Tibial nerve (tissue), 4 donors: ENCODE measurements around the gene RNF13. TPM values are rescaled to one million over a fixed set of nuclear protein-coding genes. Genes with fewer than 3 reads are reported as not detected.
A peak's percentile ranks its signal among the peaks of the same experiment; 100 is the strongest.

Source experiments
- DNase-seq, 2 donors: peaks; one replicate each; pipeline ENCODE4 v3.0.0-alpha.2; 2019; ENCODE audit warnings: low spot score in 2 of 2
- H3K27ac ChIP-seq, 4 donors: fragments of 200-600 bp; sonication (generic) in 3 of 4; one replicate each; pipeline ENCODE4 v1.5.1; 2017 to 2019; ENCODE audit warnings: mild to moderate bottlenecking in 1 of 4
- H3K27me3 ChIP-seq, 2 donors: fragments of 200-600 bp; sonication (generic) in 1 of 2; one replicate each; pipeline versions ENCODE4 v1.5.1 to v1.6.0; 2017 to 2019
- H3K36me3 ChIP-seq, 3 donors: fragments of 200-600 bp; sonication (generic); one replicate each; pipeline ENCODE4 v1.5.1; 2018 to 2019
- H3K4me1 ChIP-seq, 4 donors: fragments of 200-600 bp; sonication (generic) in 3 of 4; one replicate each; pipeline ENCODE4 v1.5.1; 2017 to 2019
- H3K4me3 ChIP-seq, 4 donors: fragments of 200-600 bp; sonication (generic) in 3 of 4; one replicate each; pipeline ENCODE4 v1.5.1; 2017 to 2019; ENCODE audit warnings: mild to moderate bottlenecking in 1 of 4, moderate library complexity in 1 of 4
- H3K9me3 ChIP-seq, 4 donors: fragments of 200-600 bp; sonication (generic) in 3 of 4; one replicate each; pipeline ENCODE4 v1.5.1; 2017 to 2019
- CTCF ChIP-seq, 5 experiments: fragments of 200-600 bp in 3 of 5; fragments of 450-650 bp in 2 of 5; sonication (generic) in 3 of 5; IDR thresholded peaks; one replicate each; pipeline ENCODE4 v1.5.1; 2016 to 2019; ENCODE audit warnings: antibody characterized with exemption in 5 of 5, mild to moderate bottlenecking in 3 of 5, moderate library complexity in 2 of 5
- EP300 ChIP-seq, 2 donors: sonication (generic); formaldehyde crosslinking; IDR thresholded peaks; one replicate each; pipeline ENCODE4 v1.6.1; 2017; ENCODE audit warnings: antibody characterized with exemption in 2 of 2, mild to moderate bottlenecking in 1 of 2
- POLR2A ChIP-seq, 2 donors: fragments of 450-650 bp; IDR thresholded peaks; one replicate each; pipeline ENCODE4 v1.6.1; 2017; ENCODE audit warnings: antibody characterized with exemption in 2 of 2, mild to moderate bottlenecking in 2 of 2, moderate library complexity in 2 of 2
- WGBS, 2 donors: methylation state at CpG; one replicate each; pipeline ENCODE4 v1.1.5; 2018; 5-methylcytosine and 5-hydroxymethylcytosine counted together
- total RNA-seq, 4 donors: library from RNA; depleted of rRNA; stranded (reverse); fragments of >200 nt; gene quantifications; one replicate each; pipeline ENCODE4 v1.1.0, GENCODE V29; 2016

RNF13 gene
- 100 to 1,000 TPM; 107 to 142 (median 128) TPM for total RNA-seq

GRCh38 chr3:149812606-149813366 lies at the start of gene RNF13:
TSS of gene RNF13 (plus strand) at chr3:149813215. CDS start at chr3:149846027, 32,812 bp downstream.
- peaks cover 0 to 64% (median 32%) of the 10 kb centered on the region in 4 donors for H3K4me1 ChIP-seq
- peak within 1 kb of the TSS; percentile 96 to 99 (median 98) for H3K27ac ChIP-seq
- no peaks in the 10 kb centered on the region for H3K9me3 ChIP-seq
- H3K4me3 ChIP-seq, result peak within 1 kb of the TSS; percentile 58 to 86 (median 69)
- TF ChIP-seq POLR2A (IDR thresholded peaks at IDR 0.05) (peak; percentile 27 to 81), CTCF (IDR thresholded peaks at IDR 0.05) (peak in 1 of 5 experiments; percentile 19), EP300 (IDR thresholded peaks at IDR 0.05) (peak; percentile 7 to 95)
- no peaks in the 10 kb centered on the region for H3K36me3 ChIP-seq
- DNase-seq, result peak; percentile 97 to 98
- no peaks in the 10 kb centered on the region for H3K27me3 ChIP-seq
- 0% methylated on average over 42 to 51 of the region's 56 CpGs for WGBS, 2 donors

- Histone ChIP-seq H3K4me3 (no peak overlapping the region), H3K4me1 (peaks cover 0 to 8% (median 0%) of the 10 kb centered on the region in 4 donors), H3K9me3 (no peaks in the 10 kb centered on the region), H3K27me3 (no peaks in the 10 kb centered on the region), H3K27ac (no peak overlapping the region), H3K36me3 (no peaks in the 10 kb centered on the region)
- 76 to 81% methylated on average over 3 of the region's 3 CpGs for WGBS, 2 donors
- DNase-seq, result no peak
- TF ChIP-seq CTCF (IDR thresholded peaks at IDR 0.05) (no peak), EP300 (IDR thresholded peaks at IDR 0.05) (no peak), POLR2A (IDR thresholded peaks at IDR 0.05) (no peak)
These were observed 49.3 kb upstream of the RNF13 start for GRCh38 chr3:149763565-149764195.

GRCh38 chr3:149764302-149764701 lies 48.7 kb upstream of the RNF13 start:
- Histone ChIP-seq H3K4me3 (no peak overlapping the region), H3K36me3 (no peaks in the 10 kb centered on the region), H3K4me1 (peaks cover 0 to 8% (median 0%) of the 10 kb centered on the region in 4 donors), H3K27ac (no peak overlapping the region), H3K9me3 (no peaks in the 10 kb centered on the region), H3K27me3 (no peaks in the 10 kb centered on the region)
- DNase-seq, result no peak
- WGBS, 2 donors, result 53 to 54% methylated on average over 1 of the region's 1 CpG
- TF ChIP-seq POLR2A (IDR thresholded peaks at IDR 0.05), result no peak

GRCh38 chr3:149765762-149766334 lies 47.2 kb upstream of the RNF13 start:
- H3K4me3 ChIP-seq, result no peak overlapping the region
- peaks cover 0 to 8% (median 0%) of the 10 kb centered on the region in 4 donors for H3K4me1 ChIP-seq
- DNase-seq, result peak in 1 of 2 donors; percentile 39
- H3K36me3 ChIP-seq, result no peaks in the 10 kb centered on the region
- no peaks in the 10 kb centered on the region for H3K27me3 ChIP-seq
- H3K27ac ChIP-seq, result peak overlapping the region in 2 of 4 donors; percentile 63 to 64
- H3K9me3 ChIP-seq, result no peaks in the 10 kb centered on the region
- TF ChIP-seq EP300 (IDR thresholded peaks at IDR 0.05) (no peak), CTCF (IDR thresholded peaks at IDR 0.05) (peak; percentile 44 to 70 (median 60))
- 58% methylated on average over 2 of the region's 2 CpGs for WGBS, 2 donors

GRCh38 chr3:149767720-149768119 lies 45.3 kb upstream of the RNF13 start:
- no peak overlapping the region for H3K4me3 ChIP-seq
- no peaks in the 10 kb centered on the region for H3K27me3 ChIP-seq
- DNase-seq, result no peak
- peak overlapping the region in 2 of 4 donors; percentile 63 to 64 for H3K27ac ChIP-seq
- no peaks in the 10 kb centered on the region for H3K9me3 ChIP-seq
- H3K36me3 ChIP-seq, result no peaks in the 10 kb centered on the region
- TF ChIP-seq CTCF (IDR thresholded peaks at IDR 0.05) (no peak), EP300 (IDR thresholded peaks at IDR 0.05) (no peak), POLR2A (IDR thresholded peaks at IDR 0.05) (no peak)
- WGBS, 2 donors, result 56 to 69% methylated on average over 6 of the region's 6 CpGs
- H3K4me1 ChIP-seq, result peaks cover 0 to 8% (median 0%) of the 10 kb centered on the region in 4 donors
